ENCODE measurements around the gene CAB39. TPM values are rescaled to one million over a fixed set of nuclear protein-coding genes. Genes with fewer than 3 reads are reported as not detected.

The CAB39 gene
- total RNA-seq, 2 experiments from 2014 or later: 86.6 to 97.5 TPM

GRCh38 chr2:230815088-230815487, 102.4 kb downstream of the CAB39 start:
- H3K27ac Mint-ChIP-seq: peak overlapping the region; percentile 13
- CTCF ChIA-PET: interaction anchor here (0.6 to 1.5 kb wide), 4 partner anchors 9 to 239 kb away, joined by 3 to 8 read pairs (median 6); no protein-coding TSS in a partner anchor
- H3K36me3 Mint-ChIP-seq (ENCODE audit: low read depth): peaks cover 33% of the 10 kb centered on the region
- intact Hi-C loops (cut with micrococcal nuclease): loop anchor here (2.0 kb wide), 1 partner anchor 806 kb away; no protein-coding TSS in a partner anchor
- no peak overlapping the region for H3K4me3 Mint-ChIP-seq
- H3K27me3 Mint-ChIP-seq (ENCODE audit: low read depth): no peaks in the 10 kb centered on the region
- no peaks in the 10 kb centered on the region for H3K9me3 Mint-ChIP-seq
- no peaks in the 10 kb centered on the region for H3K4me1 Mint-ChIP-seq (ENCODE audit: low read depth)
- no peak for DNase-seq

GRCh38 chr2:230816735-230817134, 104.1 kb downstream of the CAB39 start:
- CTCF ChIA-PET: interaction anchor here (0.6 to 1.2 kb wide), 4 partner anchors 12 to 38 kb away, joined by 3 to 4 read pairs (median 4); no protein-coding TSS in a partner anchor
- Mint-ChIP-seq H3K9me3 (no peaks in the 10 kb centered on the region), H3K27ac (no peak overlapping the region), H3K4me1 (ENCODE audit: low read depth) (no peaks in the 10 kb centered on the region), H3K27me3 (ENCODE audit: low read depth) (no peaks in the 10 kb centered on the region), H3K4me3 (no peak overlapping the region), H3K36me3 (ENCODE audit: low read depth) (peaks cover 25% of the 10 kb centered on the region)
- no peak for DNase-seq
- intact Hi-C loops (cut with micrococcal nuclease): no loop called here

- peaks cover 10% of the 10 kb centered on the region for H3K36me3 Mint-ChIP-seq (ENCODE audit: low read depth)
Observed at GRCh38 chr2:230819433-230819832, 106.8 kb downstream of the CAB39 start.

GRCh38 chr2:230821261-230821990, 108.8 kb downstream of the CAB39 start:
- Mint-ChIP-seq H3K4me3 (no peak overlapping the region), H3K4me1 (ENCODE audit: low read depth) (peaks cover 5% of the 10 kb centered on the region), H3K36me3 (ENCODE audit: low read depth) (peaks cover 10% of the 10 kb centered on the region), H3K27ac (peak overlapping the region; percentile 48), H3K9me3 (no peaks in the 10 kb centered on the region), H3K27me3 (ENCODE audit: low read depth) (peaks cover 4% of the 10 kb centered on the region)
- intact Hi-C loops (cut with micrococcal nuclease): loop anchor here (5.0 kb wide), 1 partner anchor 631 kb away; no protein-coding TSS in a partner anchor
- DNase-seq: no peak
- CTCF ChIA-PET: interaction anchor here (0.5 to 3.9 kb wide), 4 partner anchors 29 to 285 kb away, joined by 3 to 18 read pairs (median 4); no protein-coding TSS in a partner anchor

More at GRCh38 chr2:230819433-230819832, 106.8 kb downstream of the CAB39 start:
- CTCF ChIA-PET: no interaction called here
- intact Hi-C loops (cut with micrococcal nuclease): no loop called here
- Mint-ChIP-seq H3K27ac (no peak overlapping the region), H3K4me1 (ENCODE audit: low read depth) (peaks cover 3% of the 10 kb centered on the region), H3K4me3 (no peak overlapping the region), H3K9me3 (no peaks in the 10 kb centered on the region), H3K27me3 (ENCODE audit: low read depth) (no peaks in the 10 kb centered on the region)
- no peak for DNase-seq

- no peak overlapping the region for H3K27ac Mint-ChIP-seq
- CTCF ChIA-PET: interaction anchor here (0.8 to 3.9 kb wide), 5 partner anchors 29 to 231 kb away, joined by 3 to 48 read pairs (median 5); no protein-coding TSS in a partner anchor
- H3K36me3 Mint-ChIP-seq (ENCODE audit: low read depth): peaks cover 10% of the 10 kb centered on the region
Observed at GRCh38 chr2:230821991-230822520, 109.4 kb downstream of the CAB39 start.

GRCh38 chr2:230823264-230823964, 110.8 kb downstream of the CAB39 start:
- CTCF ChIA-PET: interaction anchor here (0.9 to 3.9 kb wide), 14 partner anchors 12 to 300 kb away, joined by 3 to 48 read pairs (median 4); partner anchors contain the start of gene ITM2C
- H3K9me3 Mint-ChIP-seq: no peaks in the 10 kb centered on the region
- peaks cover 5% of the 10 kb centered on the region for H3K4me1 Mint-ChIP-seq (ENCODE audit: low read depth)
- no peak overlapping the region for H3K4me3 Mint-ChIP-seq
- intact Hi-C loops (cut with micrococcal nuclease): loop anchor here (5.0 kb wide), 1 partner anchor 629 kb away; no protein-coding TSS in a partner anchor
- no peak overlapping the region for H3K27ac Mint-ChIP-seq
- H3K27me3 Mint-ChIP-seq (ENCODE audit: low read depth): peaks cover 18% of the 10 kb centered on the region
- H3K36me3 Mint-ChIP-seq (ENCODE audit: low read depth): peaks cover 5% of the 10 kb centered on the region
- no peak for DNase-seq

More at GRCh38 chr2:230821991-230822520, 109.4 kb downstream of the CAB39 start:
- Mint-ChIP-seq H3K9me3 (no peaks in the 10 kb centered on the region), H3K27me3 (ENCODE audit: low read depth) (peaks cover 10% of the 10 kb centered on the region), H3K4me1 (ENCODE audit: low read depth) (peaks cover 5% of the 10 kb centered on the region), H3K4me3 (no peak overlapping the region)
- DNase-seq: no peak
- intact Hi-C loops (cut with micrococcal nuclease): loop anchor here (5.0 kb wide), 1 partner anchor 630 kb away; no protein-coding TSS in a partner anchor

- H3K9me3 Mint-ChIP-seq: no peaks in the 10 kb centered on the region
- DNase-seq: peak; percentile 59
Observed at GRCh38 chr2:230824406-230824978, 111.8 kb downstream of the CAB39 start.

GRCh38 chr2:230825354-230825753, 112.7 kb downstream of the CAB39 start:
- H3K36me3 Mint-ChIP-seq (ENCODE audit: low read depth): peaks cover 2% of the 10 kb centered on the region
- no peak for DNase-seq
- peaks cover 32% of the 10 kb centered on the region for H3K27me3 Mint-ChIP-seq (ENCODE audit: low read depth)
- no peaks in the 10 kb centered on the region for H3K9me3 Mint-ChIP-seq
- H3K4me3 Mint-ChIP-seq: no peak overlapping the region
- no peak overlapping the region for H3K27ac Mint-ChIP-seq
- intact Hi-C loops (cut with micrococcal nuclease): no loop called here
- peaks cover 5% of the 10 kb centered on the region for H3K4me1 Mint-ChIP-seq (ENCODE audit: low read depth)
- CTCF ChIA-PET: interaction anchor here (0.7 to 3.2 kb wide), 4 partner anchors 11 to 481 kb away, joined by 3 to 9 read pairs (median 4); no protein-coding TSS in a partner anchor

More at GRCh38 chr2:230824406-230824978, 111.8 kb downstream of the CAB39 start:
- no peak overlapping the region for H3K4me3 Mint-ChIP-seq
- CTCF ChIA-PET: interaction anchor here (0.6 to 3.9 kb wide), 40 partner anchors 9 to 773 kb away, joined by 3 to 48 read pairs (median 5); no protein-coding TSS in a partner anchor
- peaks cover 2% of the 10 kb centered on the region for H3K36me3 Mint-ChIP-seq (ENCODE audit: low read depth)
- peaks cover 27% of the 10 kb centered on the region for H3K27me3 Mint-ChIP-seq (ENCODE audit: low read depth)
- peaks cover 5% of the 10 kb centered on the region for H3K4me1 Mint-ChIP-seq (ENCODE audit: low read depth)
- no peak overlapping the region for H3K27ac Mint-ChIP-seq
- intact Hi-C loops (cut with micrococcal nuclease): loop anchor here (1.0 to 5.0 kb wide), 6 partner anchors 26 to 628 kb away; no protein-coding TSS in a partner anchor

GRCh38 chr2:230827774-230828271, 115.2 kb downstream of the CAB39 start:
- H3K4me3 Mint-ChIP-seq: no peak overlapping the region
- H3K9me3 Mint-ChIP-seq: no peaks in the 10 kb centered on the region
- CTCF ChIA-PET: interaction anchor here (1.3 to 3.2 kb wide), 2 partner anchors 12 to 19 kb away, joined by 4 to 9 read pairs; no protein-coding TSS in a partner anchor
- H3K27me3 Mint-ChIP-seq (ENCODE audit: low read depth): peaks cover 39% of the 10 kb centered on the region
- no peak for DNase-seq
- no peaks in the 10 kb centered on the region for H3K36me3 Mint-ChIP-seq (ENCODE audit: low read depth)
- H3K27ac Mint-ChIP-seq: no peak overlapping the region
- intact Hi-C loops (cut with micrococcal nuclease): no loop called here
- peaks cover 5% of the 10 kb centered on the region for H3K4me1 Mint-ChIP-seq (ENCODE audit: low read depth)

- intact Hi-C loops (cut with micrococcal nuclease): no loop called here
- H3K27me3 Mint-ChIP-seq (ENCODE audit: low read depth): peaks cover 39% of the 10 kb centered on the region
- peak overlapping the region; percentile 13 for H3K4me3 Mint-ChIP-seq
- peak; percentile 34 for DNase-seq
- no peak overlapping the region for H3K27ac Mint-ChIP-seq
- no peaks in the 10 kb centered on the region for H3K9me3 Mint-ChIP-seq
- H3K4me1 Mint-ChIP-seq (ENCODE audit: low read depth): peaks cover 5% of the 10 kb centered on the region
- CTCF ChIA-PET: interaction anchor here (1.3 to 3.2 kb wide), 2 partner anchors 12 to 19 kb away, joined by 4 to 9 read pairs; no protein-coding TSS in a partner anchor
- H3K36me3 Mint-ChIP-seq (ENCODE audit: low read depth): no peaks in the 10 kb centered on the region
Observed at GRCh38 chr2:230828272-230828961, 115.8 kb downstream of the CAB39 start.

- CTCF ChIA-PET: interaction anchor here (1.3 kb wide), 1 partner anchor 13 kb away, joined by 4 read pairs; no protein-coding TSS in a partner anchor
- H3K36me3 Mint-ChIP-seq (ENCODE audit: low read depth): no peaks in the 10 kb centered on the region
- H3K9me3 Mint-ChIP-seq: no peaks in the 10 kb centered on the region
- H3K4me1 Mint-ChIP-seq (ENCODE audit: low read depth): peaks cover 4% of the 10 kb centered on the region
- intact Hi-C loops (cut with micrococcal nuclease): no loop called here
- H3K27ac Mint-ChIP-seq: no peak overlapping the region
- H3K4me3 Mint-ChIP-seq: peak overlapping the region; percentile 13
- peaks cover 39% of the 10 kb centered on the region for H3K27me3 Mint-ChIP-seq (ENCODE audit: low read depth)
- no peak for DNase-seq
Observed at GRCh38 chr2:230829293-230829692, 116.7 kb downstream of the CAB39 start.
